Keratinocyte (primary cell): ENCODE results near the gene PAX7.

Experiments
- CTCF ChIP-seq, 3 experiments: IDR thresholded peaks in 1 of 3; conservative IDR thresholded peaks in 1 of 3; optimal IDR thresholded peaks in 1 of 3; 2 replicates in 2 of 3; 3 replicates in 1 of 3; pipeline versions ENCODE3 to v1.5.1; 2011; ENCODE audit warnings: low read length in 3 of 3, mild to moderate bottlenecking in 3 of 3, moderate library complexity in 2 of 3, control low read depth in 1 of 3, inconsistent platforms in 1 of 3; ENCODE audit not compliant: insufficient read depth in 2 of 3; ENCODE audit errors: extremely low read depth in 1 of 3
- EZH2 ChIP-seq: IDR thresholded peaks from one replicate; pipeline ENCODE4 v1.6.1; 2012; ENCODE audit warnings: inconsistent platforms, mild to moderate bottlenecking, low read length, moderate library complexity

DNA sequence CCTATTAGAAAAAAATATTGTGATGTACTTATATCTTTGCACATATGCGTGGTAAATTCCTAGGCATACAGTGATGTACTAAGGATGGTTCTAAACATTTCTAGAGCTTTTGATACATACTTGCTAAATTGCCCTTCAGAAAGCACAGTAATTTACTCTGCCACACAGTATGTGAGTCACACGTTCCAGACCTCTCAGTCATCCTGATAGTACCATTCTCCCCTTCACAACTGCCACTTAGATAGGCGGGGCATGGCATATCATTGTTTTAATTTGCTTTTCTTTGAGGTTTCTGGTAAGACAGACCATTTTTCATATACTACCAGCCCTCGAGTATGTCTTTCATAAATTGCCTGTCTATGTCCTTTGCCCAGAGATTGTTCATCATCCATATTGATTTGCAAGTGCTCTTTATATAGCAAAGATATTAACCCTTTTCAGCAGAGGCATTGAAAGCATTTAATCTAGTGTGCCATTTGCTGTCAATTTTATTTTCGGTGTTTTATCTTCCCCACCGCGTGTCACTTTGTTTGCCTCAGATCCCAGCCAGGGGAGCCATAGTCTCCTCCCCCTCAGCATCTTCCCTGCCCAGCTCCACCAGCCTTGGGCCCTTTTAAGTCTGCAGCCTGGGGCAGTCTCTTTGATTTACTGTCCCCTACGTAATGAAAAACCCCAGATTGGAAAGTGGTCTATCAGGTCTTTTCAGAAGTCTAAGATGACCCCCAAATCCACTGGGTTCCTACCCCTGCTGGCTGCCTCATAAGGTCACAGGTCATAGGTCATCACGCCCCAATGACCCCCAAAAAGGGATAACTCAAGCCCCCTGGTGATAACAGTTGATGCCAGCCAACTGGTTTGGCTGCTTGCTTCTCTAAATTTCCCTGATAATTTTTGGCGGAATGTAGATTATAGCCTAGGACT is 11.8 kb upstream of the PAX7 start:
- TF ChIP-seq CTCF (optimal IDR thresholded peaks at IDR 0.05 in 1 of 3, IDR thresholded peaks at IDR 0.05 in 1 of 3, conservative IDR thresholded peaks at IDR 0.05 in 1 of 3; ENCODE audit: extremely low read depth in 1 of 3, insufficient read depth in 2 of 3, low read length in 3 of 3), result no peak
- TF ChIP-seq EZH2, result no peak
